IMR-90 (cell line): ENCODE data around the gene CD151.

Source experiments
- BHLHE40 ChIP-seq: fragments of 150-350 bp; IDR thresholded peaks from 2 replicates; pipeline ENCODE4 v1.6.1; 2016; ENCODE audit warnings: mild to moderate bottlenecking, low read depth, low read length
- CEBPB ChIP-seq: IDR thresholded peaks from 2 replicates; pipeline ENCODE4 v1.6.1; 2012; ENCODE audit warnings: low read depth, low read length, improper control_type of control experiment
- CTCF ChIP-seq: conservative IDR thresholded peaks from 2 replicates; pipeline ENCODE4 v1.5.1; 2012; ENCODE audit warnings: mild to moderate bottlenecking, low read depth, low read length, improper control_type of control experiment
- ELK1 ChIP-seq: fragments of 150-350 bp; IDR thresholded peaks from 2 replicates; pipeline ENCODE4 v1.6.1; 2016; ENCODE audit warnings: low read depth, mild to moderate bottlenecking, low read length, moderate library complexity, borderline replicate concordance
- FOS ChIP-seq: fragments of 150-350 bp; IDR thresholded peaks from 2 replicates; pipeline ENCODE4 v1.6.1; 2016; ENCODE audit warnings: low read depth, low read length
- MAFK ChIP-seq: IDR thresholded peaks from 2 replicates; pipeline ENCODE4 v1.6.1; 2012; ENCODE audit warnings: low read depth, low read length, improper control_type of control experiment
- MXI1 ChIP-seq: IDR thresholded peaks from 2 replicates; pipeline ENCODE4 v1.6.1; 2012; ENCODE audit warnings: low read depth, mild to moderate bottlenecking, low read length, moderate library complexity, borderline replicate concordance
- POLR2A ChIP-seq: IDR thresholded peaks from 2 replicates; pipeline ENCODE4 v1.6.1; 2012; ENCODE audit warnings: mild to moderate bottlenecking, low read depth, low read length
- RAD21 ChIP-seq: IDR thresholded peaks from 2 replicates; pipeline ENCODE4 v1.6.1; 2012; ENCODE audit warnings: low read length, improper control_type of control experiment
- RCOR1 ChIP-seq: IDR thresholded peaks from 2 replicates; pipeline ENCODE4 v1.6.1; 2012; ENCODE audit warnings: mild to moderate bottlenecking, low read length, improper control_type of control experiment; ENCODE audit not compliant: insufficient replicate concordance
- RFX5 ChIP-seq: IDR thresholded peaks from 2 replicates; pipeline ENCODE4 v1.8.0; 2012; ENCODE audit warnings: low read depth, mild to moderate bottlenecking, low read length, moderate library complexity
- SMC3 ChIP-seq: fragments of 150-350 bp; IDR thresholded peaks from 2 replicates; pipeline ENCODE4 v1.6.1; 2016; ENCODE audit warnings: low read depth, mild to moderate bottlenecking, antibody characterized with exemption, low read length, moderate library complexity
- USF2 ChIP-seq: fragments of 150-350 bp; IDR thresholded peaks from 2 replicates; pipeline ENCODE4 v1.6.1; 2017; ENCODE audit warnings: mild to moderate bottlenecking, antibody characterized with exemption, low read length, low read depth

GRCh38 chr11:818396-819128 is 14.2 kb upstream of the CD151 start, which contains the start of gene PNPLA2:
- TF ChIP-seq CEBPB (peak; percentile 75), POLR2A (no peak), CTCF (no peak), USF2 (no peak), RAD21 (no peak), MXI1 (no peak), BHLHE40 (no peak), SMC3 (no peak), MAFK (no peak), RFX5 (no peak), ELK1 (no peak), FOS (no peak), RCOR1 (no peak)
